H1 (cell line): ENCODE measurements around the gene TPH2. TPM values are rescaled to one million over a fixed set of nuclear protein-coding genes. Genes with fewer than 3 reads are reported as not detected.
A peak's percentile ranks its signal among the peaks of the same experiment; 100 is the strongest.

ENCODE experiments used
- CTCF ChIA-PET: fragments of 300-600 bp; sonication (Branson Sonifier 250); formaldehyde crosslinking; loops from one replicate; lab custom pipeline; 2021; ENCODE audit not compliant: partially characterized antibody; lab: Charles Lee
- POLR2A ChIA-PET: fragments of 300-600 bp; sonication (Branson Sonifier 250); formaldehyde crosslinking; loops from one replicate; lab custom pipeline; 2021; ENCODE audit warnings: inconsistent platforms; ENCODE audit not compliant: partially characterized antibody; lab: Charles Lee
- DNase-seq, 2 experiments: peaks; one replicate each; pipeline versions ENCODE4 v3.0.0 to v3.0.0-alpha.2; 2010 to 2022; ENCODE audit warnings: low spot score in 2 of 2, low read depth in 1 of 2, mixed read lengths in 1 of 2
- FAIRE-seq: peaks from 2 replicates; lab custom pipeline; 2011; peaks lifted over from hg19 to GRCh38; lab: Jason Lieb, UNC
- H2AFZ ChIP-seq: 2 replicates; pipeline ENCODE4 v1.8.1; 2012; ENCODE audit warnings: low read length, inconsistent platforms
- H2AK5ac ChIP-seq: 2 replicates; pipeline ENCODE4 v1.6.1; 2013; ENCODE audit warnings: low read depth, low read length
- H2BK120ac ChIP-seq: replicated peaks from 2 replicates; pipeline ENCODE3; 2013; ENCODE audit warnings: low read depth, low read length, inconsistent platforms
- H2BK12ac ChIP-seq: 2 replicates; pipeline ENCODE4 v1.6.1; 2013; ENCODE audit warnings: low read depth, low read length
- H2BK15ac ChIP-seq: 2 replicates; pipeline ENCODE4 v1.6.1; 2013; ENCODE audit warnings: low read length
- H2BK20ac ChIP-seq: 2 replicates; pipeline ENCODE4 v1.6.1; 2013; ENCODE audit warnings: low read length
- H2BK5ac ChIP-seq: 2 replicates; pipeline ENCODE4 v1.6.1; 2013; ENCODE audit warnings: low read depth, low read length
- H3K14ac ChIP-seq: 2 replicates; pipeline ENCODE4 v1.6.1; 2013; ENCODE audit warnings: inconsistent platforms; ENCODE audit not compliant: insufficient read length
- H3K18ac ChIP-seq: 2 replicates; pipeline ENCODE4 v1.6.1; 2013; ENCODE audit warnings: low read length; ENCODE audit errors: extremely low read depth
- H3K23ac ChIP-seq: 2 replicates; pipeline ENCODE4 v1.6.1; 2013; ENCODE audit warnings: inconsistent platforms; ENCODE audit not compliant: insufficient read length
- H3K23me2 ChIP-seq: 2 replicates; pipeline ENCODE4 v1.6.1; 2013; ENCODE audit warnings: low read depth, low read length
- H3K27ac ChIP-seq: 2 replicates; pipeline ENCODE4 v1.6.1; 2011; ENCODE audit warnings: low read depth, low read length, inconsistent platforms
- H3K27me3 ChIP-seq, 4 experiments: replicated peaks in 1 of 4; 1 replicate in 1 of 4; 2 replicates in 3 of 4; pipeline versions ENCODE4 v1.6.1 to v1.8.1; 2011 to 2013; ENCODE audit warnings: low read length in 3 of 4, mild to moderate bottlenecking in 3 of 4, inconsistent platforms in 2 of 4, mixed read lengths in 2 of 4, moderate library complexity in 1 of 4; ENCODE audit not compliant: control insufficient read depth in 3 of 4, insufficient read depth in 3 of 4; ENCODE audit errors: extremely low read depth in 1 of 4
- H3K36me3 ChIP-seq, 4 experiments: 2 replicates each; pipeline versions ENCODE4 v1.6.1 to v1.8.1; 2011 to 2013; ENCODE audit warnings: mild to moderate bottlenecking in 4 of 4, low read length in 3 of 4, moderate library complexity in 2 of 4, control low read depth in 1 of 4, inconsistent platforms in 1 of 4; ENCODE audit not compliant: insufficient read depth in 4 of 4, control insufficient read depth in 2 of 4
- H3K4ac ChIP-seq: replicated peaks from 2 replicates; pipeline ENCODE3; 2013; ENCODE audit warnings: low read length, low read depth, mixed read lengths, inconsistent platforms; ENCODE audit not compliant: insufficient read length
- H3K4me1 ChIP-seq, 4 experiments: replicated peaks in 1 of 4; 1 replicate in 1 of 4; 2 replicates in 3 of 4; pipeline versions ENCODE4 v1.6.1 to v1.8.1; 2011 to 2013; ENCODE audit warnings: low read length in 3 of 4, inconsistent platforms in 2 of 4, mixed read lengths in 1 of 4; ENCODE audit not compliant: insufficient read depth in 4 of 4, control insufficient read depth in 3 of 4
- H3K4me2 ChIP-seq, 2 experiments: 2 replicates each; pipeline versions ENCODE4 v1.6.1 to v1.8.1; 2011 to 2013; ENCODE audit warnings: low read depth in 2 of 2, low read length in 2 of 2, control low read depth in 1 of 2, inconsistent platforms in 1 of 2, mild to moderate bottlenecking in 1 of 2; ENCODE audit not compliant: insufficient read depth in 1 of 2
- H3K4me3 ChIP-seq, 4 experiments: fragments of 200-600, 300-600 bp in 1 of 4; sonication (generic), shearing (Covaris generic), sonication (Bioruptor Twin) in 1 of 4; 2 replicates each; pipeline versions ENCODE4 v1.5.1 to v1.8.1; 2011 to 2016; ENCODE audit warnings: low read length in 4 of 4, low read depth in 3 of 4, control low read depth in 2 of 4, inconsistent platforms in 2 of 4, mild to moderate bottlenecking in 2 of 4, mixed read lengths in 1 of 4, moderate library complexity in 1 of 4; ENCODE audit not compliant: insufficient read depth in 2 of 4; ENCODE audit errors: extremely low read depth in 1 of 4
- H3K56ac ChIP-seq: replicated peaks from 2 replicates; pipeline ENCODE3; 2013; ENCODE audit warnings: low read depth, mild to moderate bottlenecking, mixed read lengths, low read length, inconsistent platforms; ENCODE audit not compliant: insufficient read length
- H3K79me1 ChIP-seq: 2 replicates; pipeline ENCODE4 v1.6.1; 2013; ENCODE audit warnings: low read depth, low read length, control low read depth
- H3K79me2 ChIP-seq, 2 experiments: 2 replicates each; pipeline versions ENCODE4 v1.6.1 to v1.8.1; 2012 to 2013; ENCODE audit warnings: low read length in 2 of 2, mild to moderate bottlenecking in 2 of 2, inconsistent platforms in 1 of 2; ENCODE audit not compliant: insufficient read depth in 2 of 2, control insufficient read depth in 1 of 2
- H3K9ac ChIP-seq, 4 experiments: replicated peaks in 1 of 4; 1 replicate in 1 of 4; 2 replicates in 3 of 4; pipeline versions ENCODE4 v1.6.1 to v1.8.1; 2011 to 2013; ENCODE audit warnings: low read depth in 3 of 4, low read length in 3 of 4, control low read depth in 2 of 4, mild to moderate bottlenecking in 2 of 4, moderate library complexity in 2 of 4, inconsistent platforms in 1 of 4; ENCODE audit errors: extremely low read depth in 1 of 4
- H3K9me3 ChIP-seq, 2 experiments: 2 replicates each; pipeline versions ENCODE4 v1.6.1 to v1.8.1; 2012 to 2013; ENCODE audit warnings: mild to moderate bottlenecking in 2 of 2, moderate library complexity in 2 of 2, control low read depth in 1 of 2, inconsistent platforms in 1 of 2, low read depth in 1 of 2, low read length in 1 of 2, mixed read lengths in 1 of 2; ENCODE audit not compliant: insufficient read depth in 2 of 2
- H4K20me1 ChIP-seq, 2 experiments: replicated peaks in 1 of 2; 2 replicates each; pipeline versions ENCODE3 to v1.8.1; 2011 to 2013; ENCODE audit warnings: inconsistent platforms in 2 of 2, low read length in 2 of 2, mild to moderate bottlenecking in 1 of 2; ENCODE audit not compliant: insufficient read depth in 2 of 2, control insufficient read depth in 1 of 2
- H4K5ac ChIP-seq: 2 replicates; pipeline ENCODE4 v1.6.1; 2013; ENCODE audit warnings: low read length, low read depth, mixed read lengths, inconsistent platforms; ENCODE audit not compliant: insufficient read length
- H4K8ac ChIP-seq: 2 replicates; pipeline ENCODE4 v1.8.0; 2013; ENCODE audit warnings: mild to moderate bottlenecking, moderate library complexity, low read length, inconsistent platforms; ENCODE audit not compliant: insufficient read depth; ENCODE audit errors: extremely low read depth
- H4K91ac ChIP-seq: replicated peaks from 2 replicates; pipeline ENCODE3; 2013; ENCODE audit warnings: low read length, mixed read lengths, inconsistent platforms; ENCODE audit not compliant: insufficient read length
- GABPA ChIP-seq: IDR thresholded peaks from 2 replicates; pipeline ENCODE4 v1.6.1; 2011; ENCODE audit warnings: mild to moderate bottlenecking, low read length, moderate library complexity, borderline replicate concordance; ENCODE audit not compliant: insufficient read depth
- HDAC6 ChIP-seq: IDR thresholded peaks from one replicate; pipeline ENCODE4 v1.7.1; 2012; ENCODE audit warnings: low read depth, mild to moderate bottlenecking, inconsistent platforms, low read length, moderate library complexity
- RNF2 ChIP-seq: fragments of 200-900, 300-1000 bp; sonication (generic); IDR thresholded peaks from 2 replicates; pipeline ENCODE4 v1.7.1; 2016; ENCODE audit warnings: borderline replicate concordance, low read depth, mild to moderate bottlenecking, antibody characterized with exemption, low read length; ENCODE audit not compliant: poor library complexity, severe bottlenecking; ENCODE audit errors: missing control alignments
- SAP30 ChIP-seq: fragments of 300-600 bp; sonication (generic); IDR thresholded peaks from 2 replicates; pipeline ENCODE4 v1.7.1; 2012; ENCODE audit warnings: low read length, moderate library complexity, mild to moderate bottlenecking, inconsistent platforms; ENCODE audit not compliant: insufficient read depth, insufficient replicate concordance
- SP2 ChIP-seq: IDR thresholded peaks from 2 replicates; pipeline ENCODE4 v1.6.1; 2012; ENCODE audit warnings: mild to moderate bottlenecking, low read length, inconsistent platforms
- SP4 ChIP-seq: IDR thresholded peaks from 2 replicates; pipeline ENCODE4 v1.6.1; 2012; ENCODE audit warnings: low read length, inconsistent platforms
- TCF12 ChIP-seq: IDR thresholded peaks from 2 replicates; pipeline ENCODE4 v1.6.1; 2011; ENCODE audit warnings: low read depth, mild to moderate bottlenecking, low read length
- YY1 ChIP-seq: IDR thresholded peaks from 2 replicates; pipeline ENCODE4 v1.6.1; 2011; ENCODE audit warnings: low read depth, mild to moderate bottlenecking, low read length
- ZNF274 ChIP-seq: IDR thresholded peaks from 2 replicates; pipeline ENCODE4 v1.7.0; 2012; ENCODE audit warnings: low read length, borderline replicate concordance; ENCODE audit errors: extremely low read depth
- WGBS, 2 experiments: shearing (Covaris generic) in 1 of 2; methylation state at CpG; one replicate each; pipeline versions ENCODE4 v1.1.6 to v1.1.7; 2013 to 2015; ENCODE audit warnings: low lambda C conversion rate in 2 of 2, mixed read lengths in 2 of 2, inconsistent platforms in 1 of 2, low coverage in 1 of 2, missing lambda C conversion rate in 1 of 2; ENCODE audit not compliant: insufficient replicate concordance in 2 of 2, insufficient coverage in 1 of 2, insufficient read length in 1 of 2; ENCODE audit errors: extremely low coverage in 1 of 2, missing lambda C conversion rate in 1 of 2; 5-methylcytosine and 5-hydroxymethylcytosine counted together
- polyA plus RNA-seq, 7 experiments: library from polyadenylated mRNA; depleted of rRNA in 3 of 7; stranded (reverse) in 5 of 7; unstranded in 2 of 7; fragments of >200 nt in 5 of 7; fragments of 200-250 nt in 2 of 7; gene quantifications; 1 replicate in 5 of 7; 2 replicates in 1 of 7; 4 replicates in 1 of 7; pipeline versions ENCODE4 v1.2.1 to v1.2.3, GENCODE V29; 2011 to 2013; ENCODE audit warnings: missing spikeins in 2 of 7, mixed read lengths in 2 of 7
- total RNA-seq: library from RNA; stranded (reverse); fragmentation: NEBNext Ultra II Directional; extraction: Animal tissue kit (Norgen Biotek cat#: 25700); gene quantifications from 2 replicates; pipeline ENCODE4 v1.2.1, GENCODE V29; 2021
- TF ChIP-seq, protein P1 (sequence below): IDR thresholded peaks from 2 replicates; pipeline ENCODE4 v1.6.1; 2011; ENCODE audit warnings: low read length, improper control_type of control experiment
- TF ChIP-seq, protein P2 (sequence below): IDR thresholded peaks from 2 replicates; pipeline ENCODE4 v1.6.1; 2012; ENCODE audit warnings: low read length, inconsistent platforms

Gene TPH2
- total and polyA plus RNA-seq, 2 of the 8 experiments (the other 6 are each of a cell fraction or from before 2014, with no cell fraction given): 0.57 to 1.1 TPM

DNA sequence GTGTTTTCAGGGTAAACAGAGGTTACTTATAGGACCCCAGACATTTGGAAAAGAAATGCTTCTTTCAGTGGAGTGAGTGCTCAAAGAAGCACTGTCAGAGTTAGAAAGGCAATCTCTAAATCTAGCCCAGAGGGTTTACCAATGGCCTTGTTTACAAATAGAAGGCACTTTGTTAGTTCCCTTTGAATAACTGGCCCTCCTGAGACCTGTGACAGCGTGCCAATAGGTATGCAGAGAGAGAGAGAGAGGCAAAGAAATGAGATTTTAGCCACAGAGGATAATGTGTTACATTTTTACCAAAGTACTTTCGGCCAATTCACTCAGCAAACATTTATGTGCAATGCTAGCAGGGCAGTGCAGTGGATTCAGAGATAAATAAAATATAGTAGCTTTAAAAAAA, 41.9 kb downstream of the TPH2 start:
- Histone ChIP-seq H3K4me2 (0 out of 4 replicates have a peak overlapping the region, but pooled peaks of 1 of the 2 experiments have one; percentile 23), H3K36me3 (no peaks in the 10 kb centered on the region), H2AK5ac (no peak overlapping the region), H3K79me2 (no peaks in the 10 kb centered on the region), H3K14ac (no peak overlapping the region), H2BK120ac (no peak overlapping the region), H4K91ac (no peak overlapping the region), H2AFZ (no peak overlapping the region), H3K79me1 (no peaks in the 10 kb centered on the region), H3K4me1 (peaks cover 0 to 8% (median 0%) of the 10 kb centered on the region in 4 experiments; a peak in 4 of 7 replicates), H4K5ac (no peak overlapping the region), H3K56ac (no peak overlapping the region), H2BK12ac (no peak overlapping the region), H3K23ac (no peak overlapping the region), H3K9ac (no peak overlapping the region), H3K27ac (no peak overlapping the region), H3K9me3 (no peaks in the 10 kb centered on the region), H3K4ac (no peak overlapping the region), H4K8ac (no peak overlapping the region), H3K27me3 (no peaks in the 10 kb centered on the region), H2BK20ac (no peak overlapping the region), H3K4me3 (no peak overlapping the region), H3K23me2 (no peaks in the 10 kb centered on the region), H3K18ac (no peak overlapping the region), H2BK5ac (no peak overlapping the region), H2BK15ac (no peak overlapping the region), H4K20me1 (no peaks in the 10 kb centered on the region)
- WGBS, 2 experiments: 64% methylated on average over 2 of the region's 2 CpGs; no CpG with 5 or more reads in 1 of the 2 experiments
- DNase-seq (no peak), FAIRE-seq (no peak)
- ChIA-PET POLR2A (no interaction called here), CTCF (interaction anchor here (1.6 kb wide), 1 partner anchor 42 kb away, joined by 4 read pairs; the partner anchor contains the start of gene TPH2)
- TF ChIP-seq HDAC6: no peak
- no peak for TF ChIP-seq ZNF274
- TF ChIP-seq TCF12: no peak
- TF ChIP-seq GABPA: no peak
- TF ChIP-seq YY1: no peak
- TF ChIP-seq SP4: no peak
- TF ChIP-seq SAP30: no peak
- no peak for TF ChIP-seq SP2
- no peak for TF ChIP-seq RNF2
- TF ChIP-seq, protein P1, sequence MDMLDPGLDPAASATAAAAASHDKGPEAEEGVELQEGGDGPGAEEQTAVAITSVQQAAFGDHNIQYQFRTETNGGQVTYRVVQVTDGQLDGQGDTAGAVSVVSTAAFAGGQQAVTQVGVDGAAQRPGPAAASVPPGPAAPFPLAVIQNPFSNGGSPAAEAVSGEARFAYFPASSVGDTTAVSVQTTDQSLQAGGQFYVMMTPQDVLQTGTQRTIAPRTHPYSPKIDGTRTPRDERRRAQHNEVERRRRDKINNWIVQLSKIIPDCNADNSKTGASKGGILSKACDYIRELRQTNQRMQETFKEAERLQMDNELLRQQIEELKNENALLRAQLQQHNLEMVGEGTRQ: no peak
- TF ChIP-seq, protein P2, sequence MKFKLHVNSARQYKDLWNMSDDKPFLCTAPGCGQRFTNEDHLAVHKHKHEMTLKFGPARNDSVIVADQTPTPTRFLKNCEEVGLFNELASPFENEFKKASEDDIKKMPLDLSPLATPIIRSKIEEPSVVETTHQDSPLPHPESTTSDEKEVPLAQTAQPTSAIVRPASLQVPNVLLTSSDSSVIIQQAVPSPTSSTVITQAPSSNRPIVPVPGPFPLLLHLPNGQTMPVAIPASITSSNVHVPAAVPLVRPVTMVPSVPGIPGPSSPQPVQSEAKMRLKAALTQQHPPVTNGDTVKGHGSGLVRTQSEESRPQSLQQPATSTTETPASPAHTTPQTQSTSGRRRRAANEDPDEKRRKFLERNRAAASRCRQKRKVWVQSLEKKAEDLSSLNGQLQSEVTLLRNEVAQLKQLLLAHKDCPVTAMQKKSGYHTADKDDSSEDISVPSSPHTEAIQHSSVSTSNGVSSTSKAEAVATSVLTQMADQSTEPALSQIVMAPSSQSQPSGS: no peak
